A549 (cell line): ENCODE measurements around the gene EOGT. TPM values are rescaled to one million over a fixed set of nuclear protein-coding genes. Genes with fewer than 3 reads are reported as not detected.

Source experiments
- ATAC-seq, 2 experiments: fragments of 200-7000 bp in 1 of 2; fragments of >200 bp in 1 of 2; cut with Nextera tagmentation in 1 of 2; cut with Tn5 transposase in 1 of 2; 3 replicates each; pipeline versions ENCODE4 v1.8.0 to v1.9.1; 2018 to 2020; ENCODE audit warnings: mild to moderate bottlenecking in 1 of 2, moderate library complexity in 1 of 2
- CTCF ChIA-PET: fragments of 300-600 bp; sonication (Branson Sonifier 250); formaldehyde crosslinking; extraction: SDS; loops from one replicate; lab custom pipeline; 2021; ENCODE audit warnings: antibody characterized with exemption, inconsistent platforms; lab: Yijun Ruan, JAX
- POLR2A ChIA-PET: fragments of 350-600 bp; formaldehyde crosslinking; extraction: SDS; loops from one replicate; lab custom pipeline; 2021; ENCODE audit warnings: antibody characterized with exemption, inconsistent platforms; lab: Yijun Ruan, JAX
- DNase-seq, 2 experiments: peaks; one replicate each; pipeline versions ENCODE4 v3.0.0 to v3.0.0-alpha.2; 2011 to 2016; ENCODE audit warnings: low read depth in 1 of 2, low spot score in 1 of 2
- FAIRE-seq: peaks from 2 replicates; lab custom pipeline; 2011; peaks lifted over from hg19 to GRCh38; lab: Jason Lieb, UNC
- H3K27ac ChIP-seq, 2 experiments: fragments of >200 bp; sonication (Bioruptor Twin); formaldehyde crosslinking; 3 replicates each; pipeline ENCODE4 v1.5.1; 2016 to 2017
- H3K4me1 ChIP-seq: fragments of >200 bp; sonication (Bioruptor Twin); formaldehyde crosslinking; 3 replicates; pipeline ENCODE4 v1.6.1; 2016
- H3K4me2 ChIP-seq: fragments of >200 bp; sonication (Bioruptor Twin); formaldehyde crosslinking; 3 replicates; pipeline ENCODE4 v1.6.1; 2016
- H3K4me3 ChIP-seq: fragments of >200 bp; sonication (Bioruptor Twin); formaldehyde crosslinking; 3 replicates; pipeline ENCODE4 v1.5.1; 2016
- H3K9me3 ChIP-seq: fragments of >200 bp; sonication (Bioruptor Twin); formaldehyde crosslinking; 3 replicates; pipeline ENCODE4 v1.6.1; 2016
- ATOH8 ChIP-seq: fragments of 250-450 bp; sonication (Bioruptor Pico); IDR thresholded peaks from 2 replicates; pipeline ENCODE4 v1.5.0; 2020; ENCODE audit warnings: low read depth, mild to moderate bottlenecking, moderate library complexity
- CBX8 ChIP-seq: fragments of 200-600 bp; sonication (generic); IDR thresholded peaks from 2 replicates; pipeline ENCODE4 v1.6.1; 2016
- CHD2 ChIP-seq: fragments of 150-350 bp; IDR thresholded peaks from 2 replicates; pipeline ENCODE4 v1.6.1; 2014; ENCODE audit warnings: low read length; ENCODE audit not compliant: partially characterized antibody
- ESRRA ChIP-seq: fragments of 150-350 bp; IDR thresholded peaks from 2 replicates; pipeline ENCODE4 v1.6.1; 2014; ENCODE audit warnings: mild to moderate bottlenecking, low read length, borderline replicate concordance
- FOSB ChIP-seq: fragments of 250-450 bp; sonication (Bioruptor Pico); IDR thresholded peaks from 2 replicates; pipeline ENCODE4 v1.5.0; 2020; ENCODE audit warnings: mild to moderate bottlenecking, moderate library complexity
- HES2 ChIP-seq: fragments of >200 bp; sonication (Bioruptor Twin); formaldehyde crosslinking; IDR thresholded peaks from 2 replicates; pipeline ENCODE4 v1.6.1; 2016
- HEYL ChIP-seq: fragments of 250-450 bp; sonication (Bioruptor Pico); IDR thresholded peaks from 2 replicates; pipeline ENCODE4 v1.8.0; 2021; ENCODE audit warnings: mild to moderate bottlenecking, moderate library complexity
- HOXB5 ChIP-seq: fragments of 250-450 bp; sonication (Bioruptor Pico); IDR thresholded peaks from 2 replicates; pipeline ENCODE4 v1.5.0; 2020; ENCODE audit warnings: mild to moderate bottlenecking, moderate library complexity
- KDM1A ChIP-seq: fragments of 200-600 bp; sonication (generic); IDR thresholded peaks from 2 replicates; pipeline ENCODE4 v1.6.1; 2016; ENCODE audit warnings: low read depth, mild to moderate bottlenecking
- KDM5A ChIP-seq: fragments of 200-600 bp; sonication (generic); IDR thresholded peaks from 2 replicates; pipeline ENCODE4 v1.6.1; 2016; ENCODE audit warnings: antibody characterized with exemption, mild to moderate bottlenecking
- MAFK ChIP-seq: fragments of 450-650 bp; IDR thresholded peaks from 2 replicates; pipeline ENCODE4 v1.6.1; 2014; ENCODE audit not compliant: partially characterized antibody
- MAZ ChIP-seq: fragments of 150-350 bp; IDR thresholded peaks from 2 replicates; pipeline ENCODE4 v1.6.1; 2014; ENCODE audit warnings: antibody characterized with exemption, low read depth, low read length, borderline replicate concordance
- MYC ChIP-seq: IDR thresholded peaks from 2 replicates; pipeline ENCODE4 v1.6.1; 2012; ENCODE audit warnings: mild to moderate bottlenecking, inconsistent platforms, low read length, improper control_type of control experiment, borderline replicate concordance
- POLR2A ChIP-seq: IDR thresholded peaks from 2 replicates; pipeline ENCODE4 v1.6.1; 2012; ENCODE audit warnings: mild to moderate bottlenecking, low read length
- POLR2AphosphoS2 ChIP-seq: conservative IDR thresholded peaks from 2 replicates; pipeline ENCODE4 v1.6.1; 2012; ENCODE audit warnings: low read length, improper control_type of control experiment, inconsistent platforms
- RAD21 ChIP-seq, 2 experiments: fragments of >200 bp in 1 of 2; sonication (Bioruptor Twin) in 1 of 2; formaldehyde crosslinking in 1 of 2; IDR thresholded peaks in 1 of 2; conservative IDR thresholded peaks in 1 of 2; 2 replicates in 1 of 2; 3 replicates in 1 of 2; pipeline ENCODE4 v1.6.1; 2012 to 2018; ENCODE audit warnings: inconsistent platforms in 1 of 2
- RCOR1 ChIP-seq: fragments of 150-350 bp; IDR thresholded peaks from 2 replicates; pipeline ENCODE4 v1.6.1; 2014; ENCODE audit warnings: antibody characterized with exemption, low read length, low read depth
- RNF2 ChIP-seq: fragments of 200-600 bp; sonication (generic); IDR thresholded peaks from 2 replicates; pipeline ENCODE4 v1.6.1; 2016; ENCODE audit warnings: low read depth, mild to moderate bottlenecking, antibody characterized with exemption, moderate library complexity, borderline replicate concordance
- SMC3 ChIP-seq: fragments of >200 bp; sonication (Bioruptor Twin); formaldehyde crosslinking; IDR thresholded peaks from 3 replicates; pipeline ENCODE4 v1.6.1; 2018; ENCODE audit warnings: inconsistent platforms
- SREBF2 ChIP-seq: fragments of 450-650 bp; IDR thresholded peaks from 2 replicates; pipeline ENCODE4 v1.6.1; 2014; ENCODE audit warnings: mild to moderate bottlenecking, moderate library complexity
- TP53 ChIP-seq: fragments of 250-450 bp; sonication (Bioruptor Pico); IDR thresholded peaks from 2 replicates; pipeline ENCODE4 v1.5.0; 2021; ENCODE audit warnings: mild to moderate bottlenecking, moderate library complexity
- ZSCAN20 ChIP-seq: fragments of 250-450 bp; sonication (Bioruptor Pico); IDR thresholded peaks from 2 replicates; pipeline ENCODE4 v1.8.0; 2022; ENCODE audit warnings: mild to moderate bottlenecking, moderate library complexity
- WGBS: methylation state at CpG from one replicate; pipeline ENCODE4 v1.1.6; 2017; ENCODE audit errors: missing lambda C conversion rate; 5-methylcytosine and 5-hydroxymethylcytosine counted together
- polyA plus RNA-seq, 4 experiments: library from polyadenylated mRNA; depleted of rRNA in 3 of 4; stranded (reverse); fragments of >200 nt; fragmentation: RNase III in 1 of 4; extraction: RNeasy Plus Mini Kit Qiagen cat#74134 plus additional on column Dnase treatment in 1 of 4; gene quantifications; 2 replicates in 3 of 4; 3 replicates in 1 of 4; pipeline ENCODE4 v1.2.3, GENCODE V29; 2011 to 2017
- TF ChIP-seq, protein P1 (sequence below): IDR thresholded peaks from 2 replicates; pipeline ENCODE4 v1.6.1; 2012
- TF ChIP-seq, protein P2 (sequence below): fragments of >200 bp; sonication (Bioruptor Twin); formaldehyde crosslinking; IDR thresholded peaks from 3 replicates; pipeline ENCODE4 v1.6.1; 2016
- TF ChIP-seq, protein P3 (sequence below): fragments of 150-350 bp; IDR thresholded peaks from 2 replicates; pipeline ENCODE4 v1.6.1; 2014; ENCODE audit warnings: low read depth, mild to moderate bottlenecking, low read length

The EOGT gene
- polyA plus RNA-seq, 2 of the 4 experiments (the other 2 are of a cell fraction): 9.3 to 11.1 TPM

GRCh38 chr3:68996356-68996995 is 17.0 kb downstream of the EOGT start:
- ATAC-seq (no peak), FAIRE-seq (no peak), DNase-seq (no peak)
- no peaks in the 10 kb centered on the region for H3K9me3 ChIP-seq
- 61% methylated on average over 5 of the region's 8 CpGs for WGBS
- CTCF ChIA-PET: interaction anchor here (1.1 kb wide), 1 partner anchor 15 kb away, joined by 7 read pairs; no protein-coding TSS in a partner anchor
- TF ChIP-seq KDM1A (no peak), ESRRA (no peak), RCOR1 (no peak), KDM5A (no peak), SREBF2 (no peak), MAFK (no peak), ZSCAN20 (CRISPR knock-in tag) (no peak), ATOH8 (CRISPR knock-in tag) (no peak)
- TF ChIP-seq, protein P1, sequence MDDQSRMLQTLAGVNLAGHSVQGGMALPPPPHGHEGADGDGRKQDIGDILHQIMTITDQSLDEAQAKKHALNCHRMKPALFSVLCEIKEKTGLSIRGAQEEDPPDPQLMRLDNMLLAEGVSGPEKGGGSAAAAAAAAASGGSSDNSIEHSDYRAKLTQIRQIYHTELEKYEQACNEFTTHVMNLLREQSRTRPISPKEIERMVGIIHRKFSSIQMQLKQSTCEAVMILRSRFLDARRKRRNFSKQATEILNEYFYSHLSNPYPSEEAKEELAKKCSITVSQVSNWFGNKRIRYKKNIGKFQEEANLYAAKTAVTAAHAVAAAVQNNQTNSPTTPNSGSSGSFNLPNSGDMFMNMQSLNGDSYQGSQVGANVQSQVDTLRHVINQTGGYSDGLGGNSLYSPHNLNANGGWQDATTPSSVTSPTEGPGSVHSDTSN: no peak
- TF ChIP-seq, protein P2, sequence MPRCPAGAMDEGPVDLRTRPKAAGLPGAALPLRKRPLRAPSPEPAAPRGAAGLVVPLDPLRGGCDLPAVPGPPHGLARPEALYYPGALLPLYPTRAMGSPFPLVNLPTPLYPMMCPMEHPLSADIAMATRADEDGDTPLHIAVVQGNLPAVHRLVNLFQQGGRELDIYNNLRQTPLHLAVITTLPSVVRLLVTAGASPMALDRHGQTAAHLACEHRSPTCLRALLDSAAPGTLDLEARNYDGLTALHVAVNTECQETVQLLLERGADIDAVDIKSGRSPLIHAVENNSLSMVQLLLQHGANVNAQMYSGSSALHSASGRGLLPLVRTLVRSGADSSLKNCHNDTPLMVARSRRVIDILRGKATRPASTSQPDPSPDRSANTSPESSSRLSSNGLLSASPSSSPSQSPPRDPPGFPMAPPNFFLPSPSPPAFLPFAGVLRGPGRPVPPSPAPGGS: no peak
- H3K4me3 ChIP-seq: no peak overlapping the region
- no peak overlapping the region for H3K27ac ChIP-seq
- H3K4me2 ChIP-seq: no peak overlapping the region
- no peaks in the 10 kb centered on the region for H3K4me1 ChIP-seq
- POLR2A ChIA-PET: no interaction called here

DNA sequence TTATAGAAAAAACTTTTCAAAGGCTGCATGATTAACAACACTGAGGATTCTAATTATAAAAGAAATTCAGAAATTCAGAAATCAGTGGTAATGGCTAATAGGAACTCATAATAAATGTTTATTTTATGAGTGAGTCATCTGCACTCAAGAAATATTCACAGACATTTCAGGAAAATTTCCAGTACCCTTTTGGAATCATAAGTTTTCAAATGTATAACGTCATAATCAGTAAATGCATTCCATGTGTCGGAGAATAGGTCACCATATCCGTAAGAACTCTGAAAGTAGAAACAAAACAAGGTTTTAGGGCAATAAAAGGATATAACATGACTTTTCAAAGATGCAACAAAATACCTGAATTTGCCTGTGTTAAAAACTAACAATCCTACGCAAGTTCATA is 24.7 kb downstream of the EOGT start:
- ATAC-seq (no peak), DNase-seq (no peak), FAIRE-seq (no peak)
- 91% methylated on average over 4 of the region's 4 CpGs for WGBS
- ChIA-PET POLR2A (no interaction called here), CTCF (no interaction called here)
- no peak overlapping the region for H3K4me2 ChIP-seq
- no peaks in the 10 kb centered on the region for H3K9me3 ChIP-seq
- no peaks in the 10 kb centered on the region for H3K4me1 ChIP-seq
- no peak for TF ChIP-seq TP53 (CRISPR knock-in tag)
- no peak for TF ChIP-seq RNF2
- TF ChIP-seq KDM5A: no peak
- TF ChIP-seq MAFK: no peak
- no peak for TF ChIP-seq RAD21 (conservative IDR thresholded peaks at IDR 0.05 in 1 of 2, IDR thresholded peaks at IDR 0.05 in 1 of 2)
- TF ChIP-seq POLR2AphosphoS2: no peak
- no peak for TF ChIP-seq CHD2
- TF ChIP-seq HEYL (CRISPR knock-in tag): no peak
- no peak for TF ChIP-seq ZSCAN20 (CRISPR knock-in tag)
- no peak for TF ChIP-seq MYC
- no peak for TF ChIP-seq HOXB5 (CRISPR knock-in tag)
- TF ChIP-seq SMC3: no peak
- TF ChIP-seq FOSB (CRISPR knock-in tag): no peak
- TF ChIP-seq CBX8: no peak
- no peak for TF ChIP-seq POLR2A
- TF ChIP-seq HES2: no peak
- TF ChIP-seq, protein P3, sequence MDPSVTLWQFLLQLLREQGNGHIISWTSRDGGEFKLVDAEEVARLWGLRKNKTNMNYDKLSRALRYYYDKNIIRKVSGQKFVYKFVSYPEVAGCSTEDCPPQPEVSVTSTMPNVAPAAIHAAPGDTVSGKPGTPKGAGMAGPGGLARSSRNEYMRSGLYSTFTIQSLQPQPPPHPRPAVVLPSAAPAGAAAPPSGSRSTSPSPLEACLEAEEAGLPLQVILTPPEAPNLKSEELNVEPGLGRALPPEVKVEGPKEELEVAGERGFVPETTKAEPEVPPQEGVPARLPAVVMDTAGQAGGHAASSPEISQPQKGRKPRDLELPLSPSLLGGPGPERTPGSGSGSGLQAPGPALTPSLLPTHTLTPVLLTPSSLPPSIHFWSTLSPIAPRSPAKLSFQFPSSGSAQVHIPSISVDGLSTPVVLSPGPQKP: no peak
- no peak for TF ChIP-seq MAZ
- H3K4me3 ChIP-seq: no peak overlapping the region
- no peak overlapping the region for H3K27ac ChIP-seq
